ENCODE data around the gene TEX2.
"Not testable (repeated sequence)": the region's sequence is repeated elsewhere in the genome, so short reads cannot be mapped to it uniquely, and the experiment has no call there.

TEX2 gene

GRCh38 chr17:64232466-64233262 lies 30.4 kb downstream of the TEX2 start:
- DNase-seq = no peak

- no peak for DNase-seq
These were observed 31.4 kb downstream of the TEX2 start for GRCh38 chr17:64231567-64232141.

- no peak for DNase-seq
These were observed 32.2 kb downstream of the TEX2 start for GRCh38 chr17:64230791-64231408.

- no peak for DNase-seq
These were observed 33.0 kb downstream of the TEX2 start for GRCh38 chr17:64229815-64230728.

GRCh38 chr17:64226132-64226531 lies 36.9 kb downstream of the TEX2 start:
- no peak for DNase-seq

- no peak for DNase-seq
These were observed 37.6 kb downstream of the TEX2 start for GRCh38 chr17:64225410-64225809.

- DNase-seq = no peak
These were observed 39.0 kb downstream of the TEX2 start for GRCh38 chr17:64223931-64224629.

GRCh38 chr17:64223283-64223682 lies 39.8 kb downstream of the TEX2 start:
- no peak for DNase-seq

GRCh38 chr17:64221679-64222078 lies 41.4 kb downstream of the TEX2 start:
- DNase-seq = no peak

- DNase-seq = not testable (repeated sequence)
These were observed 42.5 kb downstream of the TEX2 start for GRCh38 chr17:64220604-64221003.

- DNase-seq = no peak
These were observed 43.5 kb downstream of the TEX2 start for GRCh38 chr17:64219571-64219970.

GRCh38 chr17:64218066-64218465 lies 45.0 kb downstream of the TEX2 start:
- peak in 1 of 2 experiments; percentile 15 for DNase-seq

GRCh38 chr17:64217249-64217691 lies 45.8 kb downstream of the TEX2 start:
- no peak for DNase-seq

GRCh38 chr17:64216338-64217248 lies 46.5 kb downstream of the TEX2 start:
- no peak for DNase-seq

- no peak for DNase-seq
These were observed 47.1 kb downstream of the TEX2 start for GRCh38 chr17:64216000-64216337.

GRCh38 chr17:64214950-64215349 lies 48.1 kb downstream of the TEX2 start:
- DNase-seq = no peak

GRCh38 chr17:64213995-64214811 lies 48.9 kb downstream of the TEX2 start:
- no peak for DNase-seq

GRCh38 chr17:64212122-64212521 lies 50.9 kb downstream of the TEX2 start:
- no peak for DNase-seq

GRCh38 chr17:64209983-64210382 lies 53.1 kb downstream of the TEX2 start:
- DNase-seq = no peak

GRCh38 chr17:64209356-64209941 lies 53.6 kb downstream of the TEX2 start:
- DNase-seq = no peak
